A172 (cell line): Measurements from ENCODE around the gene CLDN2. TPM values are rescaled to one million over a fixed set of nuclear protein-coding genes. Genes with fewer than 3 reads are reported as not detected.
"Not testable (repeated sequence)": the region's sequence is repeated elsewhere in the genome, so short reads cannot be mapped to it uniquely, and the experiment has no call there.

ENCODE experiments used
- DNase-seq: peaks from one replicate; pipeline ENCODE4 v3.0.0-alpha.2; 2015; ENCODE audit warnings: low spot score
- total RNA-seq: library from RNA; depleted of rRNA; stranded (reverse); fragments of >200 nt; shearing (Covaris generic); gene quantifications from 2 replicates; pipeline ENCODE4 v1.2.3, GENCODE V29; 2014; rRNA removed

The CLDN2 gene
- total RNA-seq, 1 experiment from 2014 or later: not detected

DNA sequence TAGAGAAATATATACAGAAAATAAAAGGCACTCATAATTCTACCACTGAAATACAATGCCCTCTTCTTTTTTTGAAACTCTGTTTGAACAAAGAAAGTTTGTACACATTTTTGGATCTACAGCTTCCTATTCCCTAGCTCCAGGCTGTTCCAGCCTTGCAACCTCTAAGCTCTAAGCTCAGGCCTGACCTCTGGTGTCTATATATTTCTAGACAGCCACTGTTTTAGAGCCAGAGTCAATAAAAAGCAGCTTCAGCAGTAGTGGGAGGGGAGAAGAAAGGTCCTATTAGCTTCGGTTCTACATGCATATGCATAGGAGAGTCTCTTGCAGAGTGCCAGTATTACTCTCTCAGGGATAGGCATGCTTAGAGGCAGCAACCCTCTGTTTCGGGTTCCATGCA, 39.7 kb downstream of the CLDN2 start:
- peak; percentile 0 for DNase-seq

DNA sequence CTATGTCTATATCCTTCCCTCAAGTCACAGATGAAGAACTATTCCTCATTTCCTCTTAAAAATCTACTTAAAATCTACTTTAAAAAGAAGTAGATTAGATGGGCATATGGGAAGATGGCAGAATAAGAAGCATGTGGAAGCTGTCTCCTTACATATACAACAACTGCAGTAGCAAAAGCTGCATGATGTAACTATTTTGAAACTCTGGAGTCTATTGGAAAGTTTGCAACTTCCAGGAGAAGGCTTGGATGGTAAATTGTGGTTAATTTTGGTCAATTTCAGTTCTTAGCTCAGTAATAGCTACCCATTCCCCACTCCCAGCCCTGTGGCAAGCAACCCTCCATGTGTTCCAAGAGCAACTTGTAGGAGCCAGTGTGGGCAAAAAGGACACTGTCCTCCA, 42.9 kb downstream of the CLDN2 start:
- DNase-seq: no peak

DNA sequence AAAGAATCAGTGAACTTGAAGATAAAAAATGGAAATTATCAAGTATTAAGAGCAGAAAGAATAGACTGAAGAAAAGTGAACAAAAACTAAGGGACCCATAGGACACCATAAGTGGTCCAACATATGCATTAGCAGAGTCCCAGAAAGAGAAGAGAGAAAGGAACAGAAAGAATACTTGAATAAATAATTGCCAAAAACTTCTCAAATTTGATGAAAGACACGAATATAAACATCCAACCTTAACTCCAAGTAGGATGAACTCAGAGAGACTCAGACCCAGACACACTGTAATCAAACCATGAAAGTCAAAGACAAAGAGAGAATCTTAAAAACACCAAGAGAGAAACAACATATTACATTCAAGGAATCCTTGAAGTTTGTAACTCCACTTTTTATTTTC, 44.1 kb downstream of the CLDN2 start:
- DNase-seq: no peak

DNA sequence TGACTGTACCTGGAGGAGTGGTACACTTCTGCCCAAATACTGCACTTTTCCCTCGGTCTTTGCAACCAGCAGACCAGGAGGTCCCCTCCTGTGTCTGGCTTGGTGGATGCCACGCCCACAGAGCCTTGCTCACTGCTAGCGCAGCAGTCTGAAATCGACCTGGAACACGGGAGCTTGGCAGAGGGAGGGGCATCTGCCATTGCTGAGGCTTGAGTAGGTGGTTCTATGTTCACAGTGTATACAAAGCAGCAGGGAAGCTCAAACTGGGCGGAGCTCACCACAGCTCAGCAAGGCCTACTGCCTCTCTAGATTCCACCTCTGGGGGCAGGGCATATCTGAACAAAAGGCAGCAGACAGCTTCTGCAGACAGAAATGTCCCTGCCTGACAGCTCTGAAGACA, 46.3 kb downstream of the CLDN2 start:
- DNase-seq: not testable (repeated sequence)

DNA sequence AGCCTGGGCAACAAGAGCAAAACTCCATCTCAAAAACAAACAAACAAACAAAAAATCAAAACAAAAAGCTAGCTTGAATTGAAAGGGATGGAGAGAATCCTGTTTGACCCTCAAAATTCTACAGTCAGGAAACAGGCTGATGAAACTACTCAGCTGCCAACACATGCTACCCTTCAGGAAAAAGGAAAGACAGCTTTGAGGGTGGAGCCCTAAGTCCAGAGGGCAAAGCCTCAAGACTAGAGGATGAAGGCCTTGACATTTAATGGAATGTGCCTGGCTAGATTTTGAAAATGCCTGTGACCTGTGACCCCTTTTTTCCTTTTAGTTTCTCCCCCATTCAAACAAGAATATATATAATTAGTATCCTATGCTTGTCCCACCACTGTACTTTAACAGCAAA, 52.7 kb downstream of the CLDN2 start:
- DNase-seq: no peak

DNA sequence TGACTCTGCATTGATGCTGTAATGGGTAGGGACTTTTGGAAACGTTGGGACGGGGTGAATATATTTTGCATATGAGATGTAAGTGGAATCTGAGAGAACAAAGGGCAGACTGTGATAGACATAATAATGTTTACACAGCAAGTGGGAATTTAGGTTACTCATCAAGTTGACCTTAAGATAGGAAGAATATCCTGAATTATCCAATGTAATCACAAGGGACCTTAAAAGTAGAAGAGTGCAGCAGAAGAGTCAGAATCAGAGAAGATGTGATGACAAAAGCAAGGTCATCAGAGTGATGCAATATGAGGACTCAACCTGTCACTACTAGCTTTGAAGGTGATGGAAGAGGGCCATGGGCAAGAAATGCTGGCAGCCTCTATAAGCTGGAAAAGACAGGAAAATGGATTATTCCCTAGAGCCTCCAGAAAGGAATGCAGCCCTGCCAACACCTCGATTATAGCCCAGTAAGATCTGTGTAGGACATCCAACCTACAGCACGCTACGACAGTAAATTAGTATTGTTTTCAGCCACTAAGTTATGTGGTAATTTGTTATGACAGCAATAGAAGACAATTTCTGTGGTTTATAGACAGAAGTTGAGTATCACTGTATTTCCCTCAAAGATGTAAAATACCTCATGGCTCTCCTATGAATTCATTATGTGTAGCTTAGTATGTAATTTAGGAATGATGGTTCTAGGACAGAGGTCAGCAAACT, 53.4 kb downstream of the CLDN2 start:
- DNase-seq: no peak

DNA sequence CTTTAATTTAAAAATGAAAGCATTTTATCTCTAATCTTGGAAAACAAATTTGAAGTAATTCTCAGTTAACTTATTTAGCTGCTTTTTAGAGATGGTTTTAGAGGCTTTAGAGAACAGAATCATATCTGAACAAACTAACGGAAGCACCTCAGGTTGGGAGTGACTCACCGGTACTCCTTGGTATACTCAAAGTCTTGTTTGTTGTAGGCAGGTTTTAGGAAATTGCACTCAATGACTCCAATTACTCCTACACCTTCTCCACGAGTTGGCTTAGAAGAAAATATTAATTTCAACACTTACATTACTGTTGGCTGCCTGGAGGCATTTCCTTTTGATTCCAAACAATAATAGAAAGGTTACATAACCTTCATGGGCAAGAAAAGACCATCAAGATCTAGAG, 56.2 kb downstream of the CLDN2 start:
- DNase-seq: no peak

Other genes with a start within 250 kb of the CLDN2 start
- not detected in 2 replicates for gene RNF128, start 193.7 kb upstream of the CLDN2 start, total RNA-seq
- gene TBC1D8B, start 117.7 kb upstream of the CLDN2 start, total RNA-seq: not detected in 2 replicates
- 0.10 TPM in 1 of 2 replicates, not detected in the other for gene RIPPLY1, start 17.1 kb upstream of the CLDN2 start, total RNA-seq
- 7.3 and 9.5 TPM in 2 replicates for gene MORC4, start 79.8 kb downstream of the CLDN2 start, total RNA-seq
- 4.8 and 11.4 TPM in 2 replicates for gene RBM41, start 198.4 kb downstream of the CLDN2 start, total RNA-seq